Fibroblast of lung (primary cell): ENCODE measurements around the gene MEMO1.

Experiments
- CTCF ChIP-seq, 2 donors: IDR thresholded peaks in 1 of 2; conservative IDR thresholded peaks in 1 of 2; 1 replicate in 1 of 2; 2 replicates in 1 of 2; pipeline ENCODE4 v1.5.1; 2011 to 2012; ENCODE audit warnings: low read length in 2 of 2, control low read depth in 1 of 2, inconsistent platforms in 1 of 2, low read depth in 1 of 2, mild to moderate bottlenecking in 1 of 2
- EZH2 ChIP-seq: IDR thresholded peaks from 2 replicates; pipeline ENCODE4 v1.5.1; 2012; ENCODE audit warnings: low read length, control low read depth, mild to moderate bottlenecking; ENCODE audit errors: missing control alignments

- no peak for TF ChIP-seq CTCF (conservative IDR thresholded peaks at IDR 0.05 in 1 of 2, IDR thresholded peaks at IDR 0.05 in 1 of 2; ENCODE audit: low read depth in 1 of 2, low read length in 2 of 2)
- TF ChIP-seq EZH2 = no peak
Observed at GRCh38 chr2:31992934-31993333, 17.9 kb downstream of the MEMO1 start.
